Tibial nerve (tissue), 4 donors: ENCODE results near the gene ANP32B. TPM values are rescaled to one million over a fixed set of nuclear protein-coding genes. Genes with fewer than 3 reads are reported as not detected.

ENCODE experiments used
- DNase-seq, 2 donors: peaks; one replicate each; pipeline ENCODE4 v3.0.0-alpha.2; 2019; ENCODE audit warnings: low spot score in 2 of 2
- H3K27ac ChIP-seq, 4 donors: fragments of 200-600 bp; sonication (generic) in 3 of 4; one replicate each; pipeline ENCODE4 v1.5.1; 2017 to 2019; ENCODE audit warnings: mild to moderate bottlenecking in 1 of 4
- H3K27me3 ChIP-seq, 2 donors: fragments of 200-600 bp; sonication (generic) in 1 of 2; one replicate each; pipeline versions ENCODE4 v1.5.1 to v1.6.0; 2017 to 2019
- H3K36me3 ChIP-seq, 3 donors: fragments of 200-600 bp; sonication (generic); one replicate each; pipeline ENCODE4 v1.5.1; 2018 to 2019
- H3K4me1 ChIP-seq, 4 donors: fragments of 200-600 bp; sonication (generic) in 3 of 4; one replicate each; pipeline ENCODE4 v1.5.1; 2017 to 2019
- H3K4me3 ChIP-seq, 4 donors: fragments of 200-600 bp; sonication (generic) in 3 of 4; one replicate each; pipeline ENCODE4 v1.5.1; 2017 to 2019; ENCODE audit warnings: mild to moderate bottlenecking in 1 of 4, moderate library complexity in 1 of 4
- H3K9me3 ChIP-seq, 4 donors: fragments of 200-600 bp; sonication (generic) in 3 of 4; one replicate each; pipeline ENCODE4 v1.5.1; 2017 to 2019
- EP300 ChIP-seq, 2 donors: sonication (generic); formaldehyde crosslinking; IDR thresholded peaks; one replicate each; pipeline ENCODE4 v1.6.1; 2017; ENCODE audit warnings: antibody characterized with exemption in 2 of 2, mild to moderate bottlenecking in 1 of 2
- POLR2A ChIP-seq, 2 donors: fragments of 450-650 bp; IDR thresholded peaks; one replicate each; pipeline ENCODE4 v1.6.1; 2017; ENCODE audit warnings: antibody characterized with exemption in 2 of 2, mild to moderate bottlenecking in 2 of 2, moderate library complexity in 2 of 2
- WGBS, 2 donors: methylation state at CpG; one replicate each; pipeline ENCODE4 v1.1.5; 2018; 5-methylcytosine and 5-hydroxymethylcytosine counted together
- total RNA-seq, 4 donors: library from RNA; depleted of rRNA; stranded (reverse); fragments of >200 nt; gene quantifications; one replicate each; pipeline ENCODE4 v1.1.0, GENCODE V29; 2016
- TF ChIP-seq, protein P1 (sequence below), 5 experiments: fragments of 200-600 bp in 3 of 5; fragments of 450-650 bp in 2 of 5; sonication (generic) in 3 of 5; IDR thresholded peaks; one replicate each; pipeline ENCODE4 v1.5.1; 2016 to 2019; ENCODE audit warnings: antibody characterized with exemption in 5 of 5, mild to moderate bottlenecking in 3 of 5, moderate library complexity in 2 of 5

Gene ANP32B
- total RNA-seq, 4 donors from 2014 or later, result 39.0 to 59.4 (median 51.8) TPM

DNA sequence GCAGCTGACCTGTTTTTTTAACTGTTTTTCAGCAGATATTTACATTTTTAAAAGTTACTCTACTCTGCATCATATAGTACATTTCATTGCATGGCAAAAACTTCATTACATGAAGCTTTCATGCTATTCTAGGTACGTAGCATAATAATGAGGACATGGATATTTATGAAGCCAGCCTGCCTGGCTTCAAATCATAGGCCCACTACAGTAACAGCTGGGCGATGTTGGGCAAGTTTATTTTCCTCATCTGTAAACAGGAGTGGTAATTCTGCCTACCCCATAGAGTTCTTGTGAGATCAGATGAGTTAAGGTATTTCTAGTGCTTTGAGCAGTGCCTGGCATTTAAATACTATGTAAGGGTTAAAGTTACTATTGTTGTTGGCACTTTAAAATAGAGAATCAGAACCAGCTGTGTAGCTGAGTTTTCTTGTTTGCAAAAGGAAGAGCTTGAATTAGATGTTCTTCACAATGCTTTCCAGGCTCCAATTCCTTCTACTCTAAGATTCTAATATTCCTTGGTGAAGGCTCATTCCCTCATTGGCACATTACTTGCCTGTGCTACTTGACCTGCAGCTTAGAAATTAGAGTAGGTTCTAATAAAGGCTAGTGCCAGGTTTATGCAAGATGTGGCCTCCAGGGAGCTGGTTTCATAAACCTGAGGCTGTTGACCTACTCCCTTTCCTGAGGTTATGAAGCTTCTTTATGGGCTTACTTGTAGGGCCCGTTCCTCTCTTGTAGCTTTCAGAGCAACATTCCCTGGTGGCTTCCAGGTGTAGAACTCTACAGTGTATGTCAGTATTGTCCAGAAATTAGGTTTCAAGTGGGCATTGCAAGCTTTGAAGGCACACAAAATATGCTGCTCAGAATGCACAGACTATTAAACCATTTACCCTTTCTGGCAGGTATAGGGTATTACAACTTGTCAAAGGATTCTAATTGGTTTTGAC is 14.5 kb downstream of the ANP32B start:
- peaks cover 0 to 60% (median 0%) of the 10 kb centered on the region in 3 donors for H3K36me3 ChIP-seq
- no peak overlapping the region for H3K27ac ChIP-seq

DNA sequence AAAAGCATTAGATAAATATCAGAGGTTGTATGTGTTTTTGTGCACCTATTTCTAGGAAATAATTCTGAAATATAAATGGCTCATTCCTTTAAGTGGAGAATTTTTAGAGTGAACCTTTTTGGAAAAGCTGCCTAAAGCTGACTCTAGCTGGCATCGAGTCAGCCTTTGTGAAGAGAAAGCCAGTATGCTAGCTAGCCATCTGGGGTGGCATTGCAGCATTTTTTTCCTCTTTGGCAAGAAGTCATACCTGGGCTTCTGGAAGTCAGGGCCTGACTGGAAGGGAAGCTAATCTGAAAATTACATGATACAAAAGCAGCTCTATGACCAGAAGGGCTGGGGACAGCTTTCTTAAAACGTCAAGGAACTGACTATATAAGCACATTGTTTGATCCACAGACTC is 19.7 kb downstream of the ANP32B start:
- WGBS, 2 donors, result 36 to 47% methylated on average over 2 of the region's 2 CpGs
- Histone ChIP-seq H3K4me3 (no peak overlapping the region), H3K9me3 (no peaks in the 10 kb centered on the region), H3K27me3 (no peaks in the 10 kb centered on the region), H3K36me3 (peaks cover 2 to 63% (median 15%) of the 10 kb centered on the region in 3 donors), H3K4me1 (peaks cover 0 to 23% (median 0%) of the 10 kb centered on the region in 4 donors), H3K27ac (peak overlapping the region in 1 of 4 donors; percentile 60)
- TF ChIP-seq EP300 (IDR thresholded peaks at IDR 0.05), result no peak
- TF ChIP-seq POLR2A (IDR thresholded peaks at IDR 0.05), result no peak
- TF ChIP-seq, protein P1, sequence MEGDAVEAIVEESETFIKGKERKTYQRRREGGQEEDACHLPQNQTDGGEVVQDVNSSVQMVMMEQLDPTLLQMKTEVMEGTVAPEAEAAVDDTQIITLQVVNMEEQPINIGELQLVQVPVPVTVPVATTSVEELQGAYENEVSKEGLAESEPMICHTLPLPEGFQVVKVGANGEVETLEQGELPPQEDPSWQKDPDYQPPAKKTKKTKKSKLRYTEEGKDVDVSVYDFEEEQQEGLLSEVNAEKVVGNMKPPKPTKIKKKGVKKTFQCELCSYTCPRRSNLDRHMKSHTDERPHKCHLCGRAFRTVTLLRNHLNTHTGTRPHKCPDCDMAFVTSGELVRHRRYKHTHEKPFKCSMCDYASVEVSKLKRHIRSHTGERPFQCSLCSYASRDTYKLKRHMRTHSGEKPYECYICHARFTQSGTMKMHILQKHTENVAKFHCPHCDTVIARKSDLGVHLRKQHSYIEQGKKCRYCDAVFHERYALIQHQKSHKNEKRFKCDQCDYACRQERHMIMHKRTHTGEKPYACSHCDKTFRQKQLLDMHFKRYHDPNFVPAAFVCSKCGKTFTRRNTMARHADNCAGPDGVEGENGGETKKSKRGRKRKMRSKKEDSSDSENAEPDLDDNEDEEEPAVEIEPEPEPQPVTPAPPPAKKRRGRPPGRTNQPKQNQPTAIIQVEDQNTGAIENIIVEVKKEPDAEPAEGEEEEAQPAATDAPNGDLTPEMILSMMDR (IDR thresholded peaks at IDR 0.05), result no peak
- no peak for DNase-seq

More for the DNA sequence above, 14.5 kb downstream of the ANP32B start:
- TF ChIP-seq POLR2A (IDR thresholded peaks at IDR 0.05) (no peak), EP300 (IDR thresholded peaks at IDR 0.05) (no peak)
- TF ChIP-seq, protein P1 (IDR thresholded peaks at IDR 0.05), result no peak
- Histone ChIP-seq H3K4me1 (peaks cover 0 to 50% (median 8%) of the 10 kb centered on the region in 4 donors), H3K27me3 (no peaks in the 10 kb centered on the region), H3K9me3 (no peaks in the 10 kb centered on the region), H3K4me3 (no peak overlapping the region)
- 65 to 75% methylated on average over 3 of the region's 3 CpGs for WGBS, 2 donors
- DNase-seq, result no peak

DNA sequence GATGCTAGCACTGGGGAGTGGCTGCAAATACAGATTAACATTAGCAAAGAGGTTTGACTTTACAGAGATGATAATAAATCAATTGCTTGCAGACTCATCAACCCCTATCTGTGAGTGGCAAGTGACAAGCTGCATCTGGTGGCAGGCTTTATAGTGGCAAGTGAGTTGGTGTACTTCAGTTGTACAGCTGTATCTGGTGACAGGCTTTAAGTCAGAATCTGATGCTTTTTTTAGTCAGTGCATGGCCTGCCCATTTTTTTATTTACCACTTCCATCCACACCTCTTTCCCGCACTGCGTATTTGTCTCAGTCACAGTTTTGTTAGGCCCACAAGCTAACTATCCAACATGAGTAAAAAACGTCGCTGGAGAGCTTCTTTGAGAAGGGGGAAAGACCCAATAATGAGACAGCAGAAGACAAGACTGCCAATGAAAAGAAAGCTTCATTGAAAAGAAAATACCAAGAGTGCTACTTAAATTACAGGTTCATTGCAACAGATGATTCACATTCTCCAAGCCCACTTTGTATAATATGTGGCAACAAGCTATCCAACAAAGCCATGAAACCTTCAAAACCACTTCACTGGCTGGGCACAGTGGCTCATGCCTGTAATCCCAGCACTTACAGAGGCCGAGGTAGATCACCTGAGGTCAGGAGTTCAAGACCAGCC is 23.1 kb downstream of the ANP32B start:
- Histone ChIP-seq H3K27ac (no peak overlapping the region), H3K4me3 (no peak overlapping the region), H3K4me1 (peaks cover 0 to 40% (median 5%) of the 10 kb centered on the region in 4 donors), H3K27me3 (no peaks in the 10 kb centered on the region), H3K36me3 (peaks cover 2 to 66% (median 18%) of the 10 kb centered on the region in 3 donors), H3K9me3 (no peaks in the 10 kb centered on the region)
- no peak for DNase-seq
- TF ChIP-seq, protein P1 (IDR thresholded peaks at IDR 0.05), result no peak
- TF ChIP-seq EP300 (IDR thresholded peaks at IDR 0.05), result no peak
- TF ChIP-seq POLR2A (IDR thresholded peaks at IDR 0.05), result no peak
- whole genome bisulfite sequencing, 2 donors, result 91 to 95% methylated on average over 5 of the region's 5 CpGs

DNA sequence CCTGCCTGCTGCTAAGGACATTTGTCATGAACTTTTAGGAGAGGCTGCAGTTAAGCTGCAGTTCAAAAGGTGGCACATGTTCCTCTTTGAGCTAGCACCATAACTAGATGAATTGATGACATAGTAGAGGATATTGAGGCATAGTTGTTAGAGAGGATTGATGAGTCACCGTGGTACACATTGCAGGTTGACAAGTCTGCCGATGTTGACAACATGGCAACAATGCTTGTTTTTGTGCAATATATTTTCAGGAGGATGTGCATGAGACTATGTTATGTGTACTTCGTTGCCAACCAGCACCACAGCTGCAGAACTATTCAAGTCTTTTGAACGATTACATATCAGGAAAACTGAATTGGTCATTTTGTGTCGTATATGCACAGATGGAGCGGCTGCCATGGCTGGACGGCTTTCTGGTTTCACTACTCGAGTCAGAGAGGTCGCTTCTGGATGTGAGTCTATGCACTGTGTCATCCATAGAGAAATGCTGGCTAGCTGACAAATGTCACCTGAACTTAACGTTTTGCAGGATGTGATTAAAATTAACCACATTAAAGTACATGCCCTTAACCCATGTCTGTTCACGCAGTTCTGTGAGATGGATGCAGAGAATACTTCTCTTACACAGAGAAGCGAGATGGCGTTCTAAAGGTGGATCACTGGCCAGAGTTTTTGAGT is 24.2 kb downstream of the ANP32B start:
- H3K4me1 ChIP-seq, result peaks cover 0 to 30% (median 5%) of the 10 kb centered on the region in 4 donors
- DNase-seq, result no peak
- no peaks in the 10 kb centered on the region for H3K9me3 ChIP-seq
- no peak for TF ChIP-seq EP300 (IDR thresholded peaks at IDR 0.05)
- no peak for TF ChIP-seq POLR2A (IDR thresholded peaks at IDR 0.05)
- TF ChIP-seq, protein P1 (IDR thresholded peaks at IDR 0.05), result no peak
- peaks cover 2 to 72% (median 20%) of the 10 kb centered on the region in 3 donors for H3K36me3 ChIP-seq
- H3K27me3 ChIP-seq, result no peaks in the 10 kb centered on the region
- H3K27ac ChIP-seq, result no peak overlapping the region
- H3K4me3 ChIP-seq, result no peak overlapping the region
- WGBS, 2 donors, result 82 to 86% methylated on average over 13 of the region's 13 CpGs
